HG02588 (cell line): Measurements from ENCODE around the gene ST7.

Experiments used
- ATAC-seq: cut with Tn5 transposase; IDR thresholded peaks from one replicate; pipeline ENCODE4 v1.9.1; 2021; ENCODE audit warnings: mild to moderate bottlenecking, moderate library complexity; ENCODE audit not compliant: unreplicated experiment

Gene ST7

GRCh38 chr7:117143066-117143465, 189.8 kb downstream of the ST7 start:
- no peak for ATAC-seq

- ATAC-seq: no peak
Observed at GRCh38 chr7:117143580-117143979, 190.3 kb downstream of the ST7 start.

- no peak for ATAC-seq
Observed at GRCh38 chr7:117145333-117145732, 192.0 kb downstream of the ST7 start.

GRCh38 chr7:117146059-117146458, 192.8 kb downstream of the ST7 start:
- ATAC-seq: no peak

GRCh38 chr7:117146511-117146910, 193.2 kb downstream of the ST7 start:
- ATAC-seq: no peak

- no peak for ATAC-seq
Observed at GRCh38 chr7:117148971-117149370, 195.7 kb downstream of the ST7 start.

GRCh38 chr7:117149692-117150091, 196.4 kb downstream of the ST7 start:
- ATAC-seq: no peak

- ATAC-seq: no peak
Observed at GRCh38 chr7:117152213-117153007, 199.1 kb downstream of the ST7 start.

- ATAC-seq: no peak
Observed at GRCh38 chr7:117153016-117153545, 199.8 kb downstream of the ST7 start.

- ATAC-seq: no peak
Observed at GRCh38 chr7:117154721-117155120, 201.4 kb downstream of the ST7 start.

GRCh38 chr7:117155694-117156093, 202.4 kb downstream of the ST7 start:
- no peak for ATAC-seq

- ATAC-seq: no peak
Observed at GRCh38 chr7:117157241-117158209, 204.2 kb downstream of the ST7 start.

GRCh38 chr7:117158941-117159697, 205.8 kb downstream of the ST7 start:
- ATAC-seq: no peak

- no peak for ATAC-seq
Observed at GRCh38 chr7:117163101-117163500, 209.8 kb downstream of the ST7 start.

GRCh38 chr7:117164620-117165019, 211.3 kb downstream of the ST7 start:
- no peak for ATAC-seq

- ATAC-seq: no peak
Observed at GRCh38 chr7:117165656-117166055, 212.4 kb downstream of the ST7 start.

- no peak for ATAC-seq
Observed at GRCh38 chr7:117169907-117170306, 216.6 kb downstream of the ST7 start.

GRCh38 chr7:117171106-117171505, 217.8 kb downstream of the ST7 start:
- ATAC-seq: no peak

- ATAC-seq: no peak
Observed at GRCh38 chr7:117172283-117172682, 219.0 kb downstream of the ST7 start.

- no peak for ATAC-seq
Observed at GRCh38 chr7:117173035-117173770, 219.9 kb downstream of the ST7 start.
